Left cardiac atrium (tissue), 4 donors: ENCODE measurements around the gene SMURF1. TPM values are rescaled to one million over a fixed set of nuclear protein-coding genes. Genes with fewer than 3 reads are reported as not detected.
"Not testable (repeated sequence)": the region's sequence is repeated elsewhere in the genome, so short reads cannot be mapped to it uniquely, and the experiment has no call there.

Source experiments
- ATAC-seq, 2 donors: fragments of 200-7000 bp; cut with Tn5 transposase; one replicate each; pipeline ENCODE4 v1.9.1; 2020; ENCODE audit warnings: mild to moderate bottlenecking in 2 of 2, moderate library complexity in 2 of 2
- DNase-seq: peaks from one replicate; pipeline ENCODE4 v3.0.0-alpha.2; 2020
- intact Hi-C, 2 donors: fragments of 100-400 bp; cut with DNase I; formaldehyde crosslinking; loops; one replicate each; pipeline versions ENCODE4 v1.14.1 to v1.15.1; 2022 to 2023
- long read RNA-seq: library from polyadenylated mRNA; unstranded; transcript quantifications from one replicate; pipeline ENCODE4 v2.0.0, GENCODE V29; 2021
- total RNA-seq, 2 donors: library from RNA; stranded (reverse); fragmentation: NEBNext Ultra II Directional; extraction: Animal tissue kit (Norgen Biotek cat#: 25700); gene quantifications; one replicate each; pipeline ENCODE4 v1.2.1, GENCODE V29; 2021
- donor health status: DM: no; HTN: yes; CAD: no.
- donor health status: DM: no; HTN: yes; CAD: no; lungs with severe emphysema.
- donor health status: DM: yes; HTN: yes; CAD: no.
- donor health status: Dilated cardiomyopathy.

The SMURF1 gene
- 10 to 100 TPM; 11.2 to 15.7 TPM for total RNA-seq
- long read RNA-seq, partial matches to known transcripts, result 0 of 2 reads
- long read RNA-seq, other reads (novel, unspliced or antisense), result 2 of 2 reads

DNA sequence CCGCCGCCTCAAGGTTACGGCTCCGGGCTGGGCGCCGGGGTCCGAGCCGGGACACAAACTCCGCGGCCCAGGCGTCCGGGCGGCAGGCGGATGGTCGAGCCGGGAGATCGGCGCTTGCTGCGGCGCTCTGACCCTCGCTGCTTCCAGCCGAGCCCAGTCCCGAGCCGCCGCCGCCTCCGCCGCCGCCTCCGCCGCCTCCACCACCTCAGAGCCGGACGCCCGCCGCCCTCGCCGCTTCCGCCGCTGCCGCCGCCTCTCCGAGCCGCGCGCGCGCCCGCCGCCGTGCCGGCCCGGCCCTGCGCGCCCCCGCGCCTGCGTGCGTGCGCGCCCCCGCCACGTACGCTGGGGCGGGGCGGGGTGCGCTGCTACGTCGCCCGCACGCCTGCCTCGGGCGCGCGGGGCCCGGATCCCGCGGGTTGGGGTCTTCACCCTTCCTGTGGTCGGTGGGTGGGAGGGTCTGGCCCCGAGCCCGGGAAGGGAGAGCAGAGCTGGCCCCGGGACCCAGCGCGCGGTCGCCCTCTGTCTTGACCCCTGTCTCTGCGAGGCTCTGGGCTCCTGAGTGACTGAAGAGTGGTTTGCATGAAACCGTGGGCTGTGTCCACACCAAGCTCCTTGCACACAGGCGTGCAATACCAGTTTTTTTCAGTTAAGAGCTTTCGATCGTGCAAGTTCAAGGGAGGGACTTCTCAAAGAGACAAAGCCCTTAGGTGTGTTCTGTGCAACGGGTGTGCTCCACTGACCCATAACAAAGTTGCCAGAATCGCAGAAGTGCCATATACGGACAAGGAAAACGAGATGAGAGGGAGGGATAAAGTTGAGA, at the start of gene SMURF1:
TSS of gene SMURF1 (minus strand) at position 256 of the 820 bp plus-strand sequence. CDS start 328 bp downstream, outside the sequence.
- ATAC-seq (peak; percentile 60 to 83), DNase-seq (peak; percentile 75)
- intact Hi-C loops, result loop anchor here in 1 of 2 donors (10.0 kb wide), 1 partner anchor 89 kb away; no protein-coding TSS in a partner anchor

GRCh38 chr7:99191869-99192596, 48.1 kb upstream of the SMURF1 start:
- DNase-seq (no peak), ATAC-seq (no peak)
- intact Hi-C loops, result no loop called here

DNA sequence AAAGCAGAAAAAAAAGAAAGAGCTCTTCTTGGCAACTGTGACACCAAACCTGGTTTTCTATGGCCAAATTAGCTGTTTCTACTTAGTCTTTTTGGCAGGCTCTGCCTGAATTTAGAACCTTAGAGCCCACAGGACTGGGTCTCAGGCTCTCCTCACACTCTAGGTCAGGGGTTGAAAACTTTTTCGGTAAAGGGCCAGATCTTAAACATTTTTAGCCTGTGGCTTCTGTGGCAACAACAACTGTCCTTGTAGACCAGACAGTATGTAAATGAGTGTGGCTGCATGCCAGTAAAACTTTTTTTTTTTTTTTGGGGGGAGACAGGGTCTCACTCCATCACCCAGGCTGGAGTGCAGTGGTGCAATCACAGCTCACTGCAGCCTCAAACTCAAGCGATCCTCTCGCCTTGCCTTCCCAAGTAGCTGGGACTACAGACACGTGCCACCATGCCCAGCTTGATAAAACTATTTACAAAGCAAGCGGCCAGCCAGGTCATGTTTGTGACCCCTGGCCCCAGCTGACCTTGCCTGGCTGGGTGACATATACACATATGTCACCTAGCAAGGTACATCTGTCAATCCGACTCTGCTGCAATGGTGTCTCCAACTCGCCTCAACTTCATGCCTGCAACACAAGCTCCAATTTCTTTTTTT, 46.6 kb upstream of the SMURF1 start:
- intact Hi-C loops, result no loop called here
- ATAC-seq (no peak), DNase-seq (no peak)

DNA sequence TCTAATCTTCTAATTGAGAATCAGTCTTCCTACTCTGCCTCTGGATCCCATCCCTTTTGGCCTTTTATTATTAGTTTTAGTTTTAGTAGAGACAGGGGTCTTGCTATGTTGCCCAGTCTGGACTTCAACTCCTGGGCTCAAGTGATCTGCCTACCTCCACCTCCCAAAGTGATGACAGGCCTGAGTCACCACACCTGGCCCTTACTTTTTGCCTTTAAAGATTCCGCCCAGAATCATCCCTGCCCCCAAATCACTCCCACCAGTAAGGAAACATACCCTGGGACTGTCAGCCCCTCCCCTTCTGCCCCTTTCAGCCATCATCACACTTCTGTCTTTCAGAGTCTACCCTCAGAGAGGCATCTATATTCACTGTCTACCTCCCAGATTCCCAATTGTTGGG, 45.3 kb upstream of the SMURF1 start:
- ATAC-seq (no peak), DNase-seq (no peak)
- intact Hi-C loops, result no loop called here

- intact Hi-C loops, result no loop called here
- no peak for ATAC-seq
- no peak for DNase-seq
Measured at GRCh38 chr7:99188221-99188620, 44.3 kb upstream of the SMURF1 start.

GRCh38 chr7:99184532-99185218, 40.8 kb upstream of the SMURF1 start:
- DNase-seq (no peak), ATAC-seq (no peak)
- intact Hi-C loops, result no loop called here

DNA sequence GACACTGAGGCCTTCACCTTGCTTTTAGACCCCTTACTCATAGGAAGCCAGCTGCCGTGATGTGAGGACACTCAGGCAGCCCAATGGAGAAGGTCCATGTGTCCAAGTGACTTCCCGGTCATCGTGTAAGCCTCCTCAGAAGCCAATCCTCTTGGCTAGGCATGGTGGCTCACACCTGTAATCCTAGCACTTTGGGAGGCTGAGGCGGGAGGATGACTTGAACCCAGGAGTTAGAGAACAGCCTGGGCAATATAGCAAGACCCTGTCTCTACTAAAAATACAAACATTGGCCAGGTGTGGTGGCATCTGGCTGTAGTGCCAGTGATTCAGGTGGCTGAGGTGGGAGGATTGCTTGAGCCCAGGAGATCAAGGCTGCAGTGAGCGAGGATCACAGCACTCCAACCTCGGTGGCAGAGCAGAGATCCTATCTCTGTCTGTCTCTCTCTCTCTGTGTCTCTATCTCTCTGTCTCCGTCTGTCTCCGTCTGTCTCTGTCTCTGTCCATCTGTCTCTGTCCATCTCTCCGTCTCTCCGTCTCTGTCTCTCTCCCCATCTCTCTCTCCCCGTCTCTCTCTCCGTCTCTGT, 36.3 kb upstream of the SMURF1 start:
- ATAC-seq (no peak), DNase-seq (no peak)

DNA sequence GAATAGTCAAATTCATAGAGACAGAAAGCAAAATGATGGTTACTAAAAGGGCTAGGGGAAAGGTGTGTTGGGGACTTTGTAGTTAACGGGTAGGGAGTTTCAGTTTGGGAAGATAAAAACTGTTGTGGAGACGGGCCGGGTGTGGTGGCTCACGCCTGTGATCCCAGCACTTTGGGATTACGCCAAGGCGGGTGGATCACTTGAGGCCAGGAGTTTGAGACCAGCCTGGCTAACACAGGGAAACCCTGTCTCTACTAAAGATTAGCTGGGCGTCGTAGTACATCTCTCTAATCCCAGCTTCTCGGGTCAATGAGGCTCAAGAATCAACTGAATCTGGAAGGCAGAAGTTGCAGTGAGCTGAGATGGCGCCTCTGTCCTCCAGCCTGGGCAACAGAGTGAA, 33.3 kb upstream of the SMURF1 start:
- ATAC-seq (no peak), DNase-seq (no peak)
- intact Hi-C loops, result no loop called here

More for the DNA sequence above, 36.3 kb upstream of the SMURF1 start:
- intact Hi-C loops, result no loop called here

- DNase-seq (no peak), ATAC-seq (no peak)
- intact Hi-C loops, result no loop called here
Measured at GRCh38 chr7:99173787-99174186, 29.9 kb upstream of the SMURF1 start.

DNA sequence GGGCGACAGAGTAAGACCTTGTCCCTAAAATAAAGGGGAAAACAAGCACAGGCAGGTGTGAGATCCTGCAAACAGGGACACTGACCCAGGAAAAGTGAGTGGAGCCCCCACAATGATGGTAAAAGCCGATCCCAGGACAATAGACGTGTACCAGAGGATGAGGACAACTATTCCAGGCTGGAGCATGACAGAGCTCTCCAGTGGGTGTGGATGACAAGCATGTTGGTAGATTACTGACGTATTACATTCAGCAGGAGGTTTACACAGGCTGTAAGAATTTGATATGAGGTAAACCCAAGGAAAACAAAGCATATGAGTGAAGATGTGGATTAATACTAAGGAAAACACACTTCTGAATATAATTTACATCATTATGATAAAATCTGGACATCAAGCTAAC, 27.8 kb upstream of the SMURF1 start:
- intact Hi-C loops, result no loop called here
- no peak for ATAC-seq
- no peak for DNase-seq

GRCh38 chr7:99170730-99171074, 26.8 kb upstream of the SMURF1 start:
- intact Hi-C loops, result no loop called here
- no peak for ATAC-seq
- DNase-seq, result no peak

GRCh38 chr7:99170065-99170729, 26.3 kb upstream of the SMURF1 start:
- no peak for DNase-seq
- intact Hi-C loops, result no loop called here
- no peak for ATAC-seq

DNA sequence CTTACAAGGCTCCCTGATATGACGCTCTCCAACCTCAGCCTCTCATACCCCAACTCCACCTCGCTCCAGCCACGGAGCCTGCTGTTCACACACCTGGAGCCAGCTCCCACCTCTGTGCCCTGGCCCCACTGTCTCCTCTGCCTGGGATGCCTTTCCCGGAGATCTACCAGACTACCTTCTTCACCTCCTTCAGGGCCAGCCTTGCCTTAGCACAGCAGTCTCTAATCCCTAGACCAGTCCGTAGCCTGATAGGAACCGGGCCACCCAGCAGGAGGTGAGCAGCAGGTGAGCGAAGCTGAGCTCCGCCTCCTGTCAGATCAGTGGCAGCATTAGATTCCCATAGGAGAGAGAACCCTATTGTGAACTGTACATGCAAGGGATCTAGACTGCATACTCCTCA, 23.2 kb upstream of the SMURF1 start:
- DNase-seq, result no peak
- intact Hi-C loops, result no loop called here
- no peak for ATAC-seq

DNA sequence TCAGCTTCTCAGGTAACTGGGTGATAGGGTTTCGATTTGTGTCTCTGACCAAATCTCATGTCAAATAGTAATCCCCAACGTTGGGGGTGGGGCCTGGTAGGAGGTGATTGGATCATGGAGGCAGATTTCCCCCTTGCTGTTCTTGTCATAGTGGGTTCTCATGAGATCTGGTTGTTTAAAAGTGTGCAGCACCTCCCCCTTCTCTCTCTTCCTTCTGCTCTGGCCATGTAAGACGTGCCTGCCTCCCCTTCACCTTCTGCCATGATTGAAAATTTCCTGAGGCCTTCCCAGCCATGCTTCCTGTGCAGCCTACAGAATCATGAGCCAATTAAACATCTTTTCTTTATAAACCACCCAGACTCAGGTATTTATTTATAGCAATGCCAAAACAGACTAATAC, 21.9 kb upstream of the SMURF1 start:
- no peak for DNase-seq
- intact Hi-C loops, result no loop called here
- no peak for ATAC-seq

- ATAC-seq, DNase-seq, intact Hi-C loops: not testable (repeated sequence)
Measured at GRCh38 chr7:99163669-99164068, 19.8 kb upstream of the SMURF1 start.

- intact Hi-C loops, result loop anchor here in 1 of 2 donors (10.0 kb wide), 1 partner anchor 148 kb away; no protein-coding TSS in a partner anchor
- no peak for ATAC-seq
- DNase-seq, result no peak
Measured at GRCh38 chr7:99156649-99157048, 12.7 kb upstream of the SMURF1 start.

GRCh38 chr7:99155211-99155610, 11.3 kb upstream of the SMURF1 start:
- DNase-seq, result no peak
- ATAC-seq, result no peak
- intact Hi-C loops, result loop anchor here in 1 of 2 donors (10.0 kb wide), 1 partner anchor 150 kb away; no protein-coding TSS in a partner anchor

- ATAC-seq (no peak), DNase-seq (no peak)
- intact Hi-C loops, result loop anchor here in 1 of 2 donors (10.0 kb wide), 1 partner anchor 92 kb away; no protein-coding TSS in a partner anchor
Measured at GRCh38 chr7:99146979-99147378, 3.1 kb upstream of the SMURF1 start.
